ENCODE measurements around the gene GPC6. TPM values are rescaled to one million over a fixed set of nuclear protein-coding genes. Genes with fewer than 3 reads are reported as not detected.

The GPC6 gene
- total RNA-seq, 2 experiments from 2014 or later = not detected

DNA sequence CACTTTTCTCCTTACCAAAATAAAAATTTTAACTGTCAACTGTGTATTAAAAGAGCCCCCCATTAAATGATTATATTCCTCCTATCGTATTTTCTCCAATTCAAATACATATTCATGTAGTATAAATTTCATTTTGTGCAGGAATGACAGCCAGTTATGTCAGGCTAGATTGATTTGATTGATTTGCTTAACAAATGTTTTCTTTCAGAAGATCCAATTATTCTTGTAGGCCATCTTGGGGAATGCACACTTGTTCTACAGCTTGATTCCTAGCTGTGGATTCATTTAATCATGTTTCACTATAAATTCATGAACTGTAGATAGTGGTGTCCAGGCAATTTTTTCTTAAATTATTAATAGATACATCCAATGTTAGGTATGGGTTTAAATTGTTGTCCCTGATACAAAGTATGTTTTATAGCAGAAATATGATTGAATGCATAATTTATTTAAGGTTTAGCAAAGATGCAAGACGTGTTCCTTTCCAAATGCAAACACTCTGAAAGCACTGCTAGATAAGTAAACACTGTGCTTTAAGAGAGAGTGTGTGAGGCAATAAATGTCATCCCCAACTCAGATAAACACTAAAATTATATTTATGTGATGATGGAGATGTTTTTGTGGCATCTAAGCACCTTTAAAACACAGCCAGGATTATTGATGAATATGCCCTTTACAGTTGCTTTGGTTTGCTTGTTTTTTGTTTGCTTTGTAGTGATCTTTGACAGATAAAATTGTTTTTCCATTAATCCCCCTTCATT is 721.7 kb downstream of the GPC6 start:
- H3K4me2 ChIP-seq (ENCODE audit: low read length) = no peak overlapping the region
- H2AFZ ChIP-seq (ENCODE audit: low read length) = no peak overlapping the region
- TF ChIP-seq, protein P1, sequence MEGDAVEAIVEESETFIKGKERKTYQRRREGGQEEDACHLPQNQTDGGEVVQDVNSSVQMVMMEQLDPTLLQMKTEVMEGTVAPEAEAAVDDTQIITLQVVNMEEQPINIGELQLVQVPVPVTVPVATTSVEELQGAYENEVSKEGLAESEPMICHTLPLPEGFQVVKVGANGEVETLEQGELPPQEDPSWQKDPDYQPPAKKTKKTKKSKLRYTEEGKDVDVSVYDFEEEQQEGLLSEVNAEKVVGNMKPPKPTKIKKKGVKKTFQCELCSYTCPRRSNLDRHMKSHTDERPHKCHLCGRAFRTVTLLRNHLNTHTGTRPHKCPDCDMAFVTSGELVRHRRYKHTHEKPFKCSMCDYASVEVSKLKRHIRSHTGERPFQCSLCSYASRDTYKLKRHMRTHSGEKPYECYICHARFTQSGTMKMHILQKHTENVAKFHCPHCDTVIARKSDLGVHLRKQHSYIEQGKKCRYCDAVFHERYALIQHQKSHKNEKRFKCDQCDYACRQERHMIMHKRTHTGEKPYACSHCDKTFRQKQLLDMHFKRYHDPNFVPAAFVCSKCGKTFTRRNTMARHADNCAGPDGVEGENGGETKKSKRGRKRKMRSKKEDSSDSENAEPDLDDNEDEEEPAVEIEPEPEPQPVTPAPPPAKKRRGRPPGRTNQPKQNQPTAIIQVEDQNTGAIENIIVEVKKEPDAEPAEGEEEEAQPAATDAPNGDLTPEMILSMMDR (conservative IDR thresholded peaks at IDR 0.05; ENCODE audit: low read length) = no peak
- TF ChIP-seq EZH2phosphoT487 (IDR thresholded peaks at IDR 0.05; ENCODE audit: borderline replicate concordance, low read depth, low read length) = no peak
- DNase-seq (ENCODE audit: low spot score) = no peak
- H4K20me1 ChIP-seq (ENCODE audit: insufficient read depth, low read length) = no peaks in the 10 kb centered on the region
- CTCF ChIA-PET (ENCODE audit: unreplicated experiment) = no interaction called here
- H3K36me3 ChIP-seq (ENCODE audit: insufficient read depth, low read length) = no peaks in the 10 kb centered on the region
- no peaks in the 10 kb centered on the region for H3K4me1 ChIP-seq (ENCODE audit: insufficient read depth, low read length, poor library complexity, severe bottlenecking)
- intact Hi-C loops (cut with micrococcal nuclease; ENCODE audit: unreplicated experiment) = no loop called here
- H3K4me3 ChIP-seq (ENCODE audit: low read depth, low read length, poor library complexity, severe bottlenecking) = no peak overlapping the region
- H3K27ac ChIP-seq (ENCODE audit: low read depth, low read length, poor library complexity, severe bottlenecking) = no peak overlapping the region
- H3K9me2 ChIP-seq (ENCODE audit: insufficient read depth, low read length) = no peaks in the 10 kb centered on the region
- no TSS peak for BruUV-seq (replicated peaks)
- H3K9me3 ChIP-seq (ENCODE audit: low read length) = no peaks in the 10 kb centered on the region
- POLR2A ChIA-PET = no interaction called here
- H3K79me2 ChIP-seq (ENCODE audit: insufficient read depth, low read depth, low read length) = no peaks in the 10 kb centered on the region

DNA sequence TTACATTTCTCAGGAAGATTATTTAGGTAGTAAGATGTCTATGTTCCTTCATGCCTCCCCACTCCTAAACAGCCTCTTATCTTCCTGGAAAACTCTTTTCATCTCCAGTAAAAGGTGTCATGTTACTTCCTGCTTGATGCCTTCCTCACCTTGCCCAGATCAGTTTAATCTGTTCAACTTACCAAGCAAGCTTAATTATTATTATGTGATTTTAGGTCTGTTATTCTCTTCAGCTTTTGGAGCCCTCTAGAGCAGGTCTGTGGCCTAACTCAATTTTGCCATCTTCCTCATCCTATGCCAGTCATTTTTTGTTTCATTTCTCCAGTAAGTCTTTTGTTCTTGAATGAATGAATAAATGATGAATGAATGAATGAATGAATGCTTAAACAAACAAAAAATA is 724.5 kb downstream of the GPC6 start:
- Histone ChIP-seq H2AFZ (ENCODE audit: low read length) (no peak overlapping the region), H3K9me3 (ENCODE audit: low read length) (no peaks in the 10 kb centered on the region), H3K4me3 (ENCODE audit: low read depth, low read length, poor library complexity, severe bottlenecking) (no peak overlapping the region), H3K27ac (ENCODE audit: low read depth, low read length, poor library complexity, severe bottlenecking) (no peak overlapping the region), H3K4me2 (ENCODE audit: low read length) (no peak overlapping the region), H3K9me2 (ENCODE audit: insufficient read depth, low read length) (no peaks in the 10 kb centered on the region), H3K36me3 (ENCODE audit: insufficient read depth, low read length) (no peaks in the 10 kb centered on the region), H3K79me2 (ENCODE audit: insufficient read depth, low read depth, low read length) (no peaks in the 10 kb centered on the region), H4K20me1 (ENCODE audit: insufficient read depth, low read length) (no peaks in the 10 kb centered on the region), H3K4me1 (ENCODE audit: insufficient read depth, low read length, poor library complexity, severe bottlenecking) (no peaks in the 10 kb centered on the region)
- intact Hi-C loops (cut with micrococcal nuclease; ENCODE audit: unreplicated experiment) = no loop called here
- POLR2A ChIA-PET = no interaction called here
- DNase-seq (ENCODE audit: low spot score) = no peak
- CTCF ChIA-PET (ENCODE audit: unreplicated experiment) = no interaction called here
- TF ChIP-seq, protein P1 (conservative IDR thresholded peaks at IDR 0.05; ENCODE audit: low read length) = no peak
- TF ChIP-seq EZH2phosphoT487 (IDR thresholded peaks at IDR 0.05; ENCODE audit: borderline replicate concordance, low read depth, low read length) = no peak
- no TSS peak for BruUV-seq (replicated peaks)

DNA sequence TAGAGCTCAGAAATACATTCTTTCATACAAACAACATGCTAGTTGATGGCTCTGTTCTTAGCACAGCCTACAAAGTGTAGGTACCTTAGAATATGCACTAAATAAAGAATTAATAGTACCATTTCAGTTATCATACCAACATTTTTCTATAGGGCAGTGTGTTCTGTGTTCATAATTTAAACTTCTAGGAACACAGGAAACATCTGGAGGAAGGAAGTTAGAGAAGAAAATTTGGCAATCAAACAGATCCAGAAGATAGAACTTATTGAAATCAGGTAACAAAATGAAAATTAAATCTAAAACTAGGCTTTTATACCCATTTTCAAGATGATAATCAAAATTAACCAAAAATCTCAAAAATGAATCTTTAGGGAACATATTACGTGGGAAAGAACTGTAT is 725.3 kb downstream of the GPC6 start:
- no peak overlapping the region for H3K4me3 ChIP-seq (ENCODE audit: low read depth, low read length, poor library complexity, severe bottlenecking)
- H3K9me2 ChIP-seq (ENCODE audit: insufficient read depth, low read length) = no peaks in the 10 kb centered on the region
- H3K36me3 ChIP-seq (ENCODE audit: insufficient read depth, low read length) = no peaks in the 10 kb centered on the region
- BruUV-seq (replicated peaks) = no TSS peak
- no peaks in the 10 kb centered on the region for H4K20me1 ChIP-seq (ENCODE audit: insufficient read depth, low read length)
- DNase-seq (ENCODE audit: low spot score) = no peak
- no peaks in the 10 kb centered on the region for H3K79me2 ChIP-seq (ENCODE audit: insufficient read depth, low read depth, low read length)
- intact Hi-C loops (cut with micrococcal nuclease; ENCODE audit: unreplicated experiment) = no loop called here
- H3K27ac ChIP-seq (ENCODE audit: low read depth, low read length, poor library complexity, severe bottlenecking) = no peak overlapping the region
- ChIA-PET CTCF (ENCODE audit: unreplicated experiment) (no interaction called here), POLR2A (no interaction called here)
- no peak for TF ChIP-seq EZH2phosphoT487 (IDR thresholded peaks at IDR 0.05; ENCODE audit: borderline replicate concordance, low read depth, low read length)
- TF ChIP-seq, protein P1 (conservative IDR thresholded peaks at IDR 0.05; ENCODE audit: low read length) = no peak
- no peaks in the 10 kb centered on the region for H3K9me3 ChIP-seq (ENCODE audit: low read length)
- H2AFZ ChIP-seq (ENCODE audit: low read length) = no peak overlapping the region
- no peaks in the 10 kb centered on the region for H3K4me1 ChIP-seq (ENCODE audit: insufficient read depth, low read length, poor library complexity, severe bottlenecking)
- H3K4me2 ChIP-seq (ENCODE audit: low read length) = no peak overlapping the region

Data from OCI-LY7 (cell line).